Measurements from ENCODE around the gene ENO3. TPM values are rescaled to one million over a fixed set of nuclear protein-coding genes. Genes with fewer than 3 reads are reported as not detected.

Gene ENO3
- total RNA-seq, 1 experiment from 2014 or later, result 29.0 TPM

- H3K4me3 ChIP-seq, result peak overlapping the region; percentile 99
- CTCF ChIA-PET, result interaction anchor here (0.6 kb wide), 1 partner anchor 39 kb away, joined by 3 read pairs; no protein-coding TSS in a partner anchor
- peaks cover 65% of the 10 kb centered on the region for H3K79me2 ChIP-seq (ENCODE audit: low read depth)
- no peaks in the 10 kb centered on the region for H3K9me3 ChIP-seq (ENCODE audit: insufficient read depth, low read depth)
- intact Hi-C loops (cut with micrococcal nuclease; ENCODE audit: unreplicated experiment), result loop anchor here (1.0 to 10.0 kb wide), 3 partner anchors 39 to 113 kb away; partner anchors contain the start of genes INCA1, KIF1C and MINK1
- TF ChIP-seq EZH2 (IDR thresholded peaks at IDR 0.05; ENCODE audit: low read depth), result no peak
- TF ChIP-seq, protein P1, sequence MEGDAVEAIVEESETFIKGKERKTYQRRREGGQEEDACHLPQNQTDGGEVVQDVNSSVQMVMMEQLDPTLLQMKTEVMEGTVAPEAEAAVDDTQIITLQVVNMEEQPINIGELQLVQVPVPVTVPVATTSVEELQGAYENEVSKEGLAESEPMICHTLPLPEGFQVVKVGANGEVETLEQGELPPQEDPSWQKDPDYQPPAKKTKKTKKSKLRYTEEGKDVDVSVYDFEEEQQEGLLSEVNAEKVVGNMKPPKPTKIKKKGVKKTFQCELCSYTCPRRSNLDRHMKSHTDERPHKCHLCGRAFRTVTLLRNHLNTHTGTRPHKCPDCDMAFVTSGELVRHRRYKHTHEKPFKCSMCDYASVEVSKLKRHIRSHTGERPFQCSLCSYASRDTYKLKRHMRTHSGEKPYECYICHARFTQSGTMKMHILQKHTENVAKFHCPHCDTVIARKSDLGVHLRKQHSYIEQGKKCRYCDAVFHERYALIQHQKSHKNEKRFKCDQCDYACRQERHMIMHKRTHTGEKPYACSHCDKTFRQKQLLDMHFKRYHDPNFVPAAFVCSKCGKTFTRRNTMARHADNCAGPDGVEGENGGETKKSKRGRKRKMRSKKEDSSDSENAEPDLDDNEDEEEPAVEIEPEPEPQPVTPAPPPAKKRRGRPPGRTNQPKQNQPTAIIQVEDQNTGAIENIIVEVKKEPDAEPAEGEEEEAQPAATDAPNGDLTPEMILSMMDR (conservative IDR thresholded peaks at IDR 0.05), result no peak
- peak overlapping the region; percentile 99 for H3K27ac ChIP-seq
- H3F3A ChIP-seq (ENCODE audit: insufficient read depth, low read depth), result peaks cover 85% of the 10 kb centered on the region
- H3K9me2 ChIP-seq (ENCODE audit: insufficient read depth), result no peaks in the 10 kb centered on the region
- H3K27me3 ChIP-seq (ENCODE audit: insufficient read depth, low read depth), result no peaks in the 10 kb centered on the region
- peak in 1 of 2 experiments; percentile 58 for DNase-seq
- no TSS peak for BruUV-seq (replicated peaks)
- POLR2A ChIA-PET (ENCODE audit: unreplicated experiment), result interaction anchor here (0.6 to 3.0 kb wide), 4 partner anchors 7 to 157 kb away, joined by 3 to 42 read pairs (median 8); partner anchors contain the start of genes RNF167, SLC25A11 and SPAG7
- peaks cover 39% of the 10 kb centered on the region for H4K20me1 ChIP-seq (ENCODE audit: insufficient read depth)
- H3K4me1 ChIP-seq (replicated peaks; ENCODE audit: insufficient read depth), result peaks cover 39% of the 10 kb centered on the region
- H3K4me2 ChIP-seq, result peak overlapping the region; percentile 84
- H3K36me3 ChIP-seq (ENCODE audit: low read depth), result peaks cover 28% of the 10 kb centered on the region
- peak overlapping the region; percentile 78; the same call in 1 of the 2 replicates for H2AFZ ChIP-seq
Measured at GRCh38 chr17:4947411-4948165, 3.3 kb upstream of the ENO3 start.

DNA sequence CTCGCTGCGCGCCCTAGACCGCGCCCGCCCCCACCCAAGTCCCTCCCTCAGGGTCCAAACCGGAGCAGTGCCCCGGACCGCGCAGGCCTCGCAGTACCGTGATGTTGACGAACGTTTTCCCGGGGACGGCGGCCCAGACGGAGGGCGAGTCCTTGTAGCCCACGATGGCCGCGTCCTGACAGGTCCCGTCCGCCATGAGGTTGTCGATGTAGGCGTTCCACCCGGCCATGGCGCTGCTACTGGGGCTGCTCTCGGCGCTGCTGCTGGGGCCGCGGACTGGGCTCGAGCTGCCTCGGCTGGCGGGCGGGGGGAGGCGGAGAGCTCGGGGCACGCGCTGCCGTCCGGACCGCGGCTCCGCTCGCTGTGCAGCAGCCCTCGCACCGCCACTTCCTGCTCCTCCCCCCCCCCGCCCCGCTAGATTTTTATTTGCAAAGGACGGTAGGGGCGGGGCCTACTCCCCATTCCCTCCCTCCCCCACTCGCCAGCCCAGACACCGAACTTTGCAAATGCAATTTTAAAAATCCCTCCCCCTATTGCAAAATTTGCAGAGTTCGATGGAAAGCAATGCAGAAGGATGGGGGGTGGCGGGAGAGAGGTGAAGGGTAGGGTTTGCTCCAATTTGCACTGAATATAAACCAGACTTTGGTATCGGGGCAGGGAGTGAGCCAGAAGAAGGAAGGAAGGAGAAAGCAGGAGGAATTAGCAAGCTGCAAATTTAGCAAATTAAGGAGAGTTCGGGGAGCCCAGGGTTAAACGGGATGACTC lies 2.6 kb upstream of the ENO3 start, which contains the start of gene PFN1:
Gene PFN1 (minus strand): TSS at position 365 of the 765 bp plus-strand sequence. CDS start 136 bp downstream, at position 229.
- peaks cover 84% of the 10 kb centered on the region for H3F3A ChIP-seq (ENCODE audit: insufficient read depth, low read depth)
- H3K9me3 ChIP-seq (ENCODE audit: insufficient read depth, low read depth), result no peaks in the 10 kb centered on the region
- no peaks in the 10 kb centered on the region for H3K27me3 ChIP-seq (ENCODE audit: insufficient read depth, low read depth)
- peaks cover 39% of the 10 kb centered on the region for H4K20me1 ChIP-seq (ENCODE audit: insufficient read depth)
- TF ChIP-seq EZH2 (IDR thresholded peaks at IDR 0.05; ENCODE audit: low read depth), result no peak
- TF ChIP-seq, protein P1 (conservative IDR thresholded peaks at IDR 0.05), result no peak
- H3K4me3 ChIP-seq, result peak within 1 kb of the TSS; percentile 99
- peak; percentile 82 to 89 for DNase-seq
- H3K4me1 ChIP-seq (replicated peaks; ENCODE audit: insufficient read depth), result peaks cover 39% of the 10 kb centered on the region
- CTCF ChIA-PET, result interaction anchor here (0.6 kb wide), 2 partner anchors 40 to 156 kb away, joined by 3 read pairs; no protein-coding TSS in a partner anchor
- H3K36me3 ChIP-seq (ENCODE audit: low read depth), result peaks cover 25% of the 10 kb centered on the region
- no peaks in the 10 kb centered on the region for H3K9me2 ChIP-seq (ENCODE audit: insufficient read depth)
- intact Hi-C loops (cut with micrococcal nuclease; ENCODE audit: unreplicated experiment), result loop anchor here (1.0 to 10.0 kb wide), 3 partner anchors 40 to 114 kb away; partner anchors contain the start of genes INCA1, KIF1C and MINK1
- peak within 1 kb of the TSS; percentile 78 for H2AFZ ChIP-seq
- peak within 1 kb of the TSS; percentile 84 for H3K4me2 ChIP-seq
- H3K79me2 ChIP-seq (ENCODE audit: low read depth), result peaks cover 57% of the 10 kb centered on the region
- BruUV-seq (replicated peaks), result no TSS peak
- peak within 1 kb of the TSS; percentile 99 for H3K27ac ChIP-seq
- POLR2A ChIA-PET (ENCODE audit: unreplicated experiment), result interaction anchor here (0.6 to 3.0 kb wide), 6 partner anchors 8 to 158 kb away, joined by 3 to 42 read pairs (median 4); partner anchors contain the start of genes RNF167, SLC25A11 and SPAG7

DNA sequence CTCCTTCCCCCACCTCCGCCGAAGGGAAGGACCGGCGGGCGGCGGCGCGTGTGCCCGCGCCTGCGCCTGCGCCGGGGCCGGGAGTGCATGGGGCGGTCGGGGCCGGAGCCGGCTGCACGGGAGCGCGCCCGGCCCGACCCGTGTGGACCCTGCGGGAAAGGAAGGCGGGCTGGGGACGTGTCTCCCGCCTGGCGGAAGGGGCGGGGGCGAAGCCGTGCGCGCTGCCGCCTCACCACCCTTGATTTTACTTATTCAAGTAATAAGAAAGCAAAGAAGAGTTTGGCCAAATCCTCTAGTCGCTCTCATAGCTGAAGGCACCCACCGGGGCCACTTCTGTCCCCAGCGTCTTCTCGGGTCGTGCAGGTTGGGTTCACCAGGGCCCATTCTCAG lies 2.0 kb upstream of the ENO3 start:
- peak; percentile 71 to 92 for DNase-seq
- peak overlapping the region; percentile 74 for H2AFZ ChIP-seq
- H3K79me2 ChIP-seq (ENCODE audit: low read depth), result peaks cover 51% of the 10 kb centered on the region
- H3F3A ChIP-seq (ENCODE audit: insufficient read depth, low read depth), result peaks cover 78% of the 10 kb centered on the region
- TF ChIP-seq, protein P1 (conservative IDR thresholded peaks at IDR 0.05), result no peak
- TF ChIP-seq EZH2 (IDR thresholded peaks at IDR 0.05; ENCODE audit: low read depth), result no peak
- H4K20me1 ChIP-seq (ENCODE audit: insufficient read depth), result peaks cover 34% of the 10 kb centered on the region
- no peaks in the 10 kb centered on the region for H3K27me3 ChIP-seq (ENCODE audit: insufficient read depth, low read depth)
- peaks cover 39% of the 10 kb centered on the region for H3K4me1 ChIP-seq (replicated peaks; ENCODE audit: insufficient read depth)
- H3K4me3 ChIP-seq, result peak overlapping the region; percentile 99
- peak overlapping the region; percentile 84 for H3K4me2 ChIP-seq
- ChIA-PET CTCF (interaction anchor here (0.6 kb wide), 1 partner anchor 156 kb away, joined by 3 read pairs; no protein-coding TSS in a partner anchor), POLR2A (ENCODE audit: unreplicated experiment) (interaction anchor here (0.6 to 3.0 kb wide), 4 partner anchors 9 to 269 kb away, joined by 3 to 42 read pairs (median 8); partner anchors contain the start of genes RNF167, SLC25A11 and SPAG7)
- intact Hi-C loops (cut with micrococcal nuclease; ENCODE audit: unreplicated experiment), result loop anchor here (1.0 to 10.0 kb wide), 6 partner anchors 9 to 239 kb away; partner anchors contain the start of genes ARRB2, INCA1, KIF1C and MINK1
- no peaks in the 10 kb centered on the region for H3K9me3 ChIP-seq (ENCODE audit: insufficient read depth, low read depth)
- TSS peak; percentile 7 for BruUV-seq (replicated peaks)
- no peaks in the 10 kb centered on the region for H3K9me2 ChIP-seq (ENCODE audit: insufficient read depth)
- peaks cover 21% of the 10 kb centered on the region for H3K36me3 ChIP-seq (ENCODE audit: low read depth)
- H3K27ac ChIP-seq, result peak overlapping the region; percentile 99

Data from PC-9 (cell line).